GM12878 (cell line): ENCODE results near the gene ADGRD1. TPM values are rescaled to one million over a fixed set of nuclear protein-coding genes. Genes with fewer than 3 reads are reported as not detected.

Source experiments
- ATAC-seq: fragments of 200-7000 bp; cut with Tn5 transposase; 3 replicates; pipeline ENCODE4 v1.9.1; 2020; ENCODE audit warnings: mild to moderate bottlenecking, moderate library complexity
- BruUV-seq: library from RNA; stranded (reverse); fragments of 400-500 nt; replicated peaks from 2 replicates; lab custom pipeline; 2021; lab: Mats Ljungman, UMichigan
- CTCF ChIA-PET: fragments of 300-600 bp; sonication (Branson Sonifier 250); formaldehyde crosslinking; extraction: SDS; loops from one replicate; lab custom pipeline; 2021; ENCODE audit warnings: inconsistent platforms; lab: Yijun Ruan, JAX
- POLR2A ChIA-PET: fragments of 350-600 bp; formaldehyde crosslinking; extraction: SDS; loops from one replicate; lab custom pipeline; 2021; ENCODE audit warnings: inconsistent platforms; lab: Charles Lee
- RAD21 ChIA-PET: fragments of 300-600 bp; sonication (Branson Sonifier 250); formaldehyde crosslinking; loops from one replicate; lab custom pipeline; 2023; ENCODE audit warnings: antibody characterized with exemption; ENCODE audit not compliant: unreplicated experiment; lab: Charles Lee
- SMC1A ChIA-PET: fragments of 300-600 bp; sonication (Branson Sonifier 250); formaldehyde crosslinking; loops from one replicate; lab custom pipeline; 2023; ENCODE audit not compliant: unreplicated experiment, uncharacterized antibody; lab: Charles Lee
- DNase-seq: peaks from one replicate; pipeline ENCODE4 v3.0.0-alpha.2; 2011; ENCODE audit warnings: low read depth, low spot score
- FAIRE-seq: peaks from 3 replicates; lab custom pipeline; 2011; peaks lifted over from hg19 to GRCh38; lab: Jason Lieb, UNC
- H2AFZ ChIP-seq: 2 replicates; pipeline ENCODE4 v1.6.0; 2011; ENCODE audit warnings: low read depth, low read length, control low read depth; ENCODE audit not compliant: control insufficient read depth
- H3K27ac ChIP-seq: 2 replicates; pipeline ENCODE4 v1.5.1; 2011; ENCODE audit warnings: control low read depth; ENCODE audit not compliant: control insufficient read depth, insufficient read depth
- H3K27me3 ChIP-seq, 2 experiments: replicated peaks in 1 of 2; 2 replicates each; pipeline versions ENCODE4 v1.6.0 to v1.6.1; 2011; ENCODE audit warnings: low read length in 1 of 2; ENCODE audit not compliant: control insufficient read depth in 2 of 2, insufficient read depth in 2 of 2
- H3K36me3 ChIP-seq, 2 experiments: 2 replicates each; pipeline ENCODE4 v1.5.1; 2011; ENCODE audit warnings: low read length in 1 of 2; ENCODE audit not compliant: control insufficient read depth in 2 of 2, insufficient read depth in 2 of 2
- H3K4me1 ChIP-seq: 2 replicates; pipeline ENCODE4 v1.6.1; 2011; ENCODE audit warnings: mild to moderate bottlenecking, low read length, moderate library complexity, mixed read lengths; ENCODE audit not compliant: control insufficient read depth, insufficient read depth
- H3K4me2 ChIP-seq: 2 replicates; pipeline ENCODE4 v1.6.0; 2011; ENCODE audit warnings: control low read depth; ENCODE audit not compliant: control insufficient read depth, insufficient read depth
- H3K4me3 ChIP-seq: fragments of 200-600 bp; sonication (generic); 2 replicates; pipeline ENCODE4 v1.5.1; 2016
- H3K79me2 ChIP-seq: 2 replicates; pipeline ENCODE4 v1.6.0; 2011; ENCODE audit warnings: low read length; ENCODE audit not compliant: control insufficient read depth, insufficient read depth
- H3K9ac ChIP-seq: 2 replicates; pipeline ENCODE4 v1.8.0; 2011; ENCODE audit warnings: low read length, control low read depth, mixed read lengths; ENCODE audit not compliant: control insufficient read depth, insufficient read depth
- H3K9me3 ChIP-seq: replicated peaks from 3 replicates; pipeline ENCODE4 v1.5.1; 2011; ENCODE audit warnings: mild to moderate bottlenecking, low read length; ENCODE audit not compliant: control insufficient read depth, insufficient read depth
- H4K20me1 ChIP-seq: 2 replicates; pipeline ENCODE4 v1.6.0; 2011; ENCODE audit not compliant: control insufficient read depth, insufficient read depth
- FOXK2 ChIP-seq: fragments of 450-650 bp; IDR thresholded peaks from 2 replicates; pipeline ENCODE4 v1.6.1; 2017; ENCODE audit warnings: mild to moderate bottlenecking, moderate library complexity
- KLF5 ChIP-seq: fragments of 450-650 bp; IDR thresholded peaks from 2 replicates; pipeline ENCODE4 v1.6.1; 2014; ENCODE audit warnings: mild to moderate bottlenecking; ENCODE audit not compliant: partially characterized antibody
- MEF2B ChIP-seq: fragments of 450-650 bp; IDR thresholded peaks from 2 replicates; pipeline ENCODE4 v1.6.1; 2018; ENCODE audit warnings: mild to moderate bottlenecking, moderate library complexity; ENCODE audit not compliant: partially characterized antibody, poor library complexity, severe bottlenecking
- MYC ChIP-seq: IDR thresholded peaks from 2 replicates; pipeline ENCODE4 v1.6.1; 2011; ENCODE audit warnings: mild to moderate bottlenecking, low read length, moderate library complexity, inconsistent platforms; ENCODE audit not compliant: insufficient read depth, insufficient replicate concordance, insufficient read length, severe bottlenecking
- NR2C2 ChIP-seq: IDR thresholded peaks from 2 replicates; pipeline ENCODE4 v1.6.1; 2011; ENCODE audit warnings: borderline replicate concordance, low read depth; ENCODE audit not compliant: control insufficient read depth, insufficient read length
- POU2F2 ChIP-seq: IDR thresholded peaks from 3 replicates; pipeline ENCODE4 v1.6.1; 2011; ENCODE audit warnings: low read depth, mild to moderate bottlenecking, low read length, borderline replicate concordance
- RB1 ChIP-seq: fragments of 450-650 bp; formaldehyde crosslinking; IDR thresholded peaks from 2 replicates; pipeline ENCODE4 v1.6.1; 2017; ENCODE audit warnings: mild to moderate bottlenecking, borderline replicate concordance
- SREBF1 ChIP-seq: IDR thresholded peaks from 2 replicates; pipeline ENCODE4 v1.6.1; 2012; ENCODE audit warnings: mild to moderate bottlenecking, low read length
- STAT1 ChIP-seq: fragments of 450-650 bp; conservative IDR thresholded peaks from 2 replicates; pipeline ENCODE4 v1.6.1; 2014; ENCODE audit warnings: antibody characterized with exemption, mild to moderate bottlenecking
- ZBED1 ChIP-seq: IDR thresholded peaks from 2 replicates; pipeline ENCODE4 v1.6.1; 2016; ENCODE audit warnings: borderline replicate concordance
- ZZZ3 ChIP-seq: IDR thresholded peaks from 2 replicates; pipeline ENCODE4 v1.6.1; 2011; ENCODE audit warnings: low read depth; ENCODE audit not compliant: control insufficient read depth, insufficient read length
- WGBS: methylation state at CpG from one replicate; pipeline ENCODE4 v1.1.6; 2016; ENCODE audit warnings: low lambda C conversion rate; ENCODE audit not compliant: insufficient replicate concordance, insufficient coverage; ENCODE audit errors: missing lambda C conversion rate; 5-methylcytosine and 5-hydroxymethylcytosine counted together
- in situ Hi-C: fragments of 300-500 bp; cut with MboI; formaldehyde crosslinking; loops from 9 replicates; pipeline ENCODE4 v1.14.3; 2018; ENCODE audit warnings: mixed read lengths
- intact Hi-C: fragments of 100-400 bp; cut with micrococcal nuclease; formaldehyde crosslinking; loops from one replicate; pipeline ENCODE4 v1.14.2; 2022; ENCODE audit not compliant: unreplicated experiment
- polyA plus RNA-seq, 11 experiments: library from polyadenylated mRNA; depleted of rRNA in 4 of 11; unstranded in 6 of 11; stranded (reverse) in 5 of 11; fragments of >200 nt; fragmentation: Nextera tagmentation in 4 of 11; fragmentation: Illumina TruSeq in 1 of 11; extraction: Ambion mirVana in 4 of 11; extraction: Trizol in 1 of 11; gene quantifications; 1 replicate in 1 of 11; 2 replicates in 10 of 11; pipeline versions ENCODE4 v1.2.1 to v1.2.3, GENCODE V29; 2011 to 2016; ENCODE audit warnings: inconsistent platforms in 2 of 11, missing spikeins in 2 of 11, low read depth in 1 of 11
- total RNA-seq, 4 experiments: library from RNA; depleted of rRNA in 3 of 4; stranded (reverse); fragments of >200 nt in 3 of 4; fragmentation: Illumina TruSeq in 1 of 4; extraction: Trizol in 1 of 4; gene quantifications; 2 replicates each; pipeline versions ENCODE4 v1.2.1 to v1.2.3, GENCODE V29; 2013 to 2021
- TF ChIP-seq, protein P1 (sequence below): fragments of 450-650 bp; IDR thresholded peaks from 2 replicates; pipeline ENCODE4 v1.6.1; 2018; ENCODE audit warnings: borderline replicate concordance, mild to moderate bottlenecking; ENCODE audit not compliant: partially characterized antibody
- TF ChIP-seq, protein P2 (sequence below): fragments of 450-650 bp; IDR thresholded peaks from 2 replicates; pipeline ENCODE4 v1.6.1; 2016; ENCODE audit warnings: mild to moderate bottlenecking
- TF ChIP-seq, protein P3 (sequence below): fragments of 450-650 bp; IDR thresholded peaks from 2 replicates; pipeline ENCODE4 v1.6.1; 2017; ENCODE audit warnings: antibody characterized with exemption, mild to moderate bottlenecking, moderate library complexity
- TF ChIP-seq, protein P4 (sequence below): fragments of 150-350 bp; IDR thresholded peaks from 2 replicates; pipeline ENCODE4 v1.6.1; 2014; ENCODE audit warnings: mild to moderate bottlenecking, low read depth, low read length

Gene ADGRD1
- total and polyA plus RNA-seq, 10 of the 15 experiments (the other 5 are each of a cell fraction or from before 2014, with no cell fraction given) = 0.15 to 12.7 (median 1.2) TPM

DNA sequence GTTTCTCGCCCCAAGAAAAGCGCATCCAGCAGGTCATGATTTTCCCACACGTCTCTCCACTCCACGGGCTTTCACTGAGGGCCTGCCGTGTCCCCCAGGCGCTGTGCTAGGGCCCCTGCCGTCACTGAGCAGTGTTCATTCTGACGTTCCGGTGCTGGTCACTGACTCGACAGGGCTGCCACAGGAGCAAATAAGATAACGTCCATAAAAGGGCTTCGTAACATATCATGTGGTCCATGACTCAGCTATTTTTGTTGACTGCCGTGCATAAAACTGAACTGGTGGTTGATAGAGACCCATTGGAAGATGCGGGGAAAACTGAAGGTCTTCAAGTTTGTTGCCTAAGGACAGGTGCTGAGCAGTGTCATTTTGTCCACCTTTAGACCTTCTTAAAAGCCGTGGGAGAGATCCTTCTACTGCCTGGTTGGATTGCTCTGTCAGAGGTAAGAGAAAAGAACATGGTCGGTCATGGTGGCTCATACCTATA lies 46.3 kb downstream of the ADGRD1 start:
- Histone ChIP-seq H3K79me2 (no peaks in the 10 kb centered on the region), H3K4me3 (no peak overlapping the region), H3K4me2 (no peak overlapping the region), H3K9ac (no peak overlapping the region), H3K27ac (no peak overlapping the region), H2AFZ (no peak overlapping the region), H3K9me3 (no peaks in the 10 kb centered on the region; the same call in 1 of the 3 replicates), H3K27me3 (no peaks in the 10 kb centered on the region), H3K4me1 (peaks cover 14% of the 10 kb centered on the region), H4K20me1 (no peaks in the 10 kb centered on the region), H3K36me3 (no peaks in the 10 kb centered on the region)
- no peak for FAIRE-seq
- SMC1A ChIA-PET = interaction anchor here (1.3 kb wide), 1 partner anchor 30 kb away, joined by 3 read pairs; no protein-coding TSS in a partner anchor
- BruUV-seq = no TSS peak
- no peak for DNase-seq
- ATAC-seq = no peak
- POLR2A ChIA-PET = interaction anchor here (0.7 kb wide), 1 partner anchor 127 kb away, joined by 5 read pairs; no protein-coding TSS in a partner anchor
- RAD21 ChIA-PET = interaction anchor here (1.7 kb wide), 1 partner anchor 129 kb away, joined by 4 read pairs; no protein-coding TSS in a partner anchor
- intact Hi-C loops = loop anchor here (5.0 kb wide), 1 partner anchor 128 kb away; the partner anchor contains the start of gene RAN
- TF ChIP-seq, protein P1, sequence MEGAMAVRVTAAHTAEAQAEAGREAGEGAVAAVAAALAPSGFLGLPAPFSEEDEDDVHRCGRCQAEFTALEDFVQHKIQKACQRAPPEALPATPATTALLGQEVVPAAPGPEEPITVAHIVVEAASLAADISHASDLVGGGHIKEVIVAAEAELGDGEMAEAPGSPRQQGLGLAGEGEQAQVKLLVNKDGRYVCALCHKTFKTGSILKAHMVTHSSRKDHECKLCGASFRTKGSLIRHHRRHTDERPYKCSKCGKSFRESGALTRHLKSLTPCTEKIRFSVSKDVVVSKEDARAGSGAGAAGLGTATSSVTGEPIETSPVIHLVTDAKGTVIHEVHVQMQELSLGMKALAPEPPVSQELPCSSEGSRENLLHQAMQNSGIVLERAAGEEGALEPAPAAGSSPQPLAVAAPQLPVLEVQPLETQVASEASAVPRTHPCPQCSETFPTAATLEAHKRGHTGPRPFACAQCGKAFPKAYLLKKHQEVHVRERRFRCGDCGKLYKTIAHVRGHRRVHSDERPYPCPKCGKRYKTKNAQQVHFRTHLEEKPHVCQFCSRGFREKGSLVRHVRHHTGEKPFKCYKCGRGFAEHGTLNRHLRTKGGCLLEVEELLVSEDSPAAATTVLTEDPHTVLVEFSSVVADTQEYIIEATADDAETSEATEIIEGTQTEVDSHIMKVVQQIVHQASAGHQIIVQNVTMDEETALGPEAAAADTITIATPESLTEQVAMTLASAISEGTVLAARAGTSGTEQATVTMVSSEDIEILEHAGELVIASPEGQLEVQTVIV = no peak
- TF ChIP-seq, protein P2, sequence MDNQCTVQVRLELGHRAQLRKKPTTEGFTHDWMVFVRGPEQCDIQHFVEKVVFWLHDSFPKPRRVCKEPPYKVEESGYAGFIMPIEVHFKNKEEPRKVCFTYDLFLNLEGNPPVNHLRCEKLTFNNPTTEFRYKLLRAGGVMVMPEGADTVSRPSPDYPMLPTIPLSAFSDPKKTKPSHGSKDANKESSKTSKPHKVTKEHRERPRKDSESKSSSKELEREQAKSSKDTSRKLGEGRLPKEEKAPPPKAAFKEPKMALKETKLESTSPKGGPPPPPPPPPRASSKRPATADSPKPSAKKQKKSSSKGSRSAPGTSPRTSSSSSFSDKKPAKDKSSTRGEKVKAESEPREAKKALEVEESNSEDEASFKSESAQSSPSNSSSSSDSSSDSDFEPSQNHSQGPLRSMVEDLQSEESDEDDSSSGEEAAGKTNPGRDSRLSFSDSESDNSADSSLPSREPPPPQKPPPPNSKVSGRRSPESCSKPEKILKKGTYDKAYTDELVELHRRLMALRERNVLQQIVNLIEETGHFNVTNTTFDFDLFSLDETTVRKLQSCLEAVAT = no peak
- TF ChIP-seq MEF2B (no peak), MYC (no peak), KLF5 (no peak), SREBF1 (no peak), STAT1 (no peak), POU2F2 (no peak), FOXK2 (no peak), RB1 (no peak), ZZZ3 (no peak), NR2C2 (no peak), ZBED1 (no peak)
- TF ChIP-seq, protein P3, sequence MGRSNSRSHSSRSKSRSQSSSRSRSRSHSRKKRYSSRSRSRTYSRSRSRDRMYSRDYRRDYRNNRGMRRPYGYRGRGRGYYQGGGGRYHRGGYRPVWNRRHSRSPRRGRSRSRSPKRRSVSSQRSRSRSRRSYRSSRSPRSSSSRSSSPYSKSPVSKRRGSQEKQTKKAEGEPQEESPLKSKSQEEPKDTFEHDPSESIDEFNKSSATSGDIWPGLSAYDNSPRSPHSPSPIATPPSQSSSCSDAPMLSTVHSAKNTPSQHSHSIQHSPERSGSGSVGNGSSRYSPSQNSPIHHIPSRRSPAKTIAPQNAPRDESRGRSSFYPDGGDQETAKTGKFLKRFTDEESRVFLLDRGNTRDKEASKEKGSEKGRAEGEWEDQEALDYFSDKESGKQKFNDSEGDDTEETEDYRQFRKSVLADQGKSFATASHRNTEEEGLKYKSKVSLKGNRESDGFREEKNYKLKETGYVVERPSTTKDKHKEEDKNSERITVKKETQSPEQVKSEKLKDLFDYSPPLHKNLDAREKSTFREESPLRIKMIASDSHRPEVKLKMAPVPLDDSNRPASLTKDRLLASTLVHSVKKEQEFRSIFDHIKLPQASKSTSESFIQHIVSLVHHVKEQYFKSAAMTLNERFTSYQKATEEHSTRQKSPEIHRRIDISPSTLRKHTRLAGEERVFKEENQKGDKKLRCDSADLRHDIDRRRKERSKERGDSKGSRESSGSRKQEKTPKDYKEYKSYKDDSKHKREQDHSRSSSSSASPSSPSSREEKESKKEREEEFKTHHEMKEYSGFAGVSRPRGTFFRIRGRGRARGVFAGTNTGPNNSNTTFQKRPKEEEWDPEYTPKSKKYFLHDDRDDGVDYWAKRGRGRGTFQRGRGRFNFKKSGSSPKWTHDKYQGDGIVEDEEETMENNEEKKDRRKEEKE = no peak
- TF ChIP-seq, protein P4, sequence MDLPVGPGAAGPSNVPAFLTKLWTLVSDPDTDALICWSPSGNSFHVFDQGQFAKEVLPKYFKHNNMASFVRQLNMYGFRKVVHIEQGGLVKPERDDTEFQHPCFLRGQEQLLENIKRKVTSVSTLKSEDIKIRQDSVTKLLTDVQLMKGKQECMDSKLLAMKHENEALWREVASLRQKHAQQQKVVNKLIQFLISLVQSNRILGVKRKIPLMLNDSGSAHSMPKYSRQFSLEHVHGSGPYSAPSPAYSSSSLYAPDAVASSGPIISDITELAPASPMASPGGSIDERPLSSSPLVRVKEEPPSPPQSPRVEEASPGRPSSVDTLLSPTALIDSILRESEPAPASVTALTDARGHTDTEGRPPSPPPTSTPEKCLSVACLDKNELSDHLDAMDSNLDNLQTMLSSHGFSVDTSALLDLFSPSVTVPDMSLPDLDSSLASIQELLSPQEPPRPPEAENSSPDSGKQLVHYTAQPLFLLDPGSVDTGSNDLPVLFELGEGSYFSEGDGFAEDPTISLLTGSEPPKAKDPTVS = no peak
- WGBS = 90% methylated on average over 16 of the region's 16 CpGs
- CTCF ChIA-PET = interaction anchor here (1.5 kb wide), 1 partner anchor 30 kb away, joined by 4 read pairs; no protein-coding TSS in a partner anchor
- in situ Hi-C loops = no loop called here
